Panc1 (cell line): Measurements from ENCODE around the gene TRIM5. TPM values are rescaled to one million over a fixed set of nuclear protein-coding genes. Genes with fewer than 3 reads are reported as not detected.
A peak's percentile ranks its signal among the peaks of the same experiment; 100 is the strongest.

Experiments used
- ATAC-seq: fragments of 200-7000 bp; cut with Tn5 transposase; 2 replicates; pipeline ENCODE4 v1.9.1; 2020; ENCODE audit warnings: mild to moderate bottlenecking, moderate library complexity
- BruUV-seq: library from RNA; stranded (reverse); fragments of 400-500 nt; replicated peaks from 2 replicates; lab custom pipeline; 2021; lab: Mats Ljungman, UMichigan
- CTCF ChIA-PET: fragments of 300-600 bp; sonication (Branson Sonifier 250); formaldehyde crosslinking; loops from one replicate; lab custom pipeline; 2022; ENCODE audit warnings: antibody characterized with exemption; lab: Charles Lee
- POLR2A ChIA-PET: fragments of 300-600 bp; sonication (Branson Sonifier 250); formaldehyde crosslinking; loops from one replicate; lab custom pipeline; 2022; ENCODE audit warnings: antibody characterized with exemption; lab: Charles Lee
- DNase-seq: peaks from one replicate; pipeline ENCODE4 v3.0.0-alpha.2; 2010; ENCODE audit warnings: low read depth, low spot score
- H3K27ac ChIP-seq: 2 replicates; pipeline ENCODE4 v1.5.1; 2011; ENCODE audit warnings: mild to moderate bottlenecking, low read length, inconsistent platforms
- H3K27me3 ChIP-seq: fragments of 200-500 bp; sonication (Bioruptor generic); 2 replicates; pipeline ENCODE4 v1.6.0; 2014; ENCODE audit warnings: low read length, inconsistent platforms; ENCODE audit not compliant: control insufficient read depth, insufficient read depth
- H3K36me3 ChIP-seq: fragments of 200-500 bp; sonication (Bioruptor generic); 2 replicates; pipeline ENCODE4 v1.5.1; 2014; ENCODE audit warnings: inconsistent platforms, mild to moderate bottlenecking, low read length, moderate library complexity; ENCODE audit not compliant: control insufficient read depth, insufficient read depth
- H3K4me1 ChIP-seq: 2 replicates; pipeline ENCODE4 v1.5.1; 2011; ENCODE audit warnings: inconsistent platforms, mild to moderate bottlenecking, low read length, moderate library complexity; ENCODE audit not compliant: control insufficient read depth, insufficient read depth
- H3K4me3 ChIP-seq, 2 experiments: 2 replicates each; pipeline ENCODE4 v1.5.1; 2011 to 2012; ENCODE audit warnings: low read depth in 2 of 2, low read length in 2 of 2, mild to moderate bottlenecking in 2 of 2, inconsistent platforms in 1 of 2, moderate library complexity in 1 of 2
- H3K9me3 ChIP-seq: fragments of 200-500 bp; sonication (Bioruptor generic); 2 replicates; pipeline ENCODE4 v1.5.1; 2014; ENCODE audit warnings: low read depth, mild to moderate bottlenecking, inconsistent platforms, low read length, moderate library complexity; ENCODE audit not compliant: control insufficient read depth, insufficient read depth
- POLR2AphosphoS5 ChIP-seq: IDR thresholded peaks from 2 replicates; pipeline ENCODE4 v1.6.1; 2012; ENCODE audit warnings: mild to moderate bottlenecking, low read depth, low read length, moderate library complexity
- SIN3A ChIP-seq: IDR thresholded peaks from 2 replicates; pipeline ENCODE4 v1.6.1; 2012; ENCODE audit warnings: low read depth, mild to moderate bottlenecking, low read length, moderate library complexity, borderline replicate concordance; ENCODE audit not compliant: insufficient read depth
- TCF7L2 ChIP-seq: IDR thresholded peaks from 2 replicates; pipeline ENCODE4 v1.6.1; 2011; ENCODE audit warnings: mild to moderate bottlenecking, low read depth, low read length, inconsistent platforms
- in situ Hi-C: cut with HindIII; loops from 2 replicates; pipeline ENCODE4 v1.10.0; 2016; ENCODE audit warnings: low sequenced_read_pairs, low pct_unique_long_range_greater_than_20kb
- intact Hi-C: fragments of 100-400 bp; cut with micrococcal nuclease; formaldehyde crosslinking; loops from one replicate; pipeline ENCODE4 v1.10.0; 2022; ENCODE audit not compliant: unreplicated experiment
- total RNA-seq: library from RNA; stranded (reverse); gene quantifications from one replicate; pipeline ENCODE4 v1.2.1, GENCODE V29; 2021; ENCODE audit not compliant: unreplicated experiment
- TF ChIP-seq, protein P1 (sequence below), 2 experiments: IDR thresholded peaks; 2 replicates each; pipeline ENCODE4 v1.6.1; 2011 to 2012; ENCODE audit warnings: low read depth in 2 of 2, control low read depth in 1 of 2, low read length in 1 of 2, mild to moderate bottlenecking in 1 of 2, moderate library complexity in 1 of 2; ENCODE audit not compliant: insufficient read depth in 1 of 2
- TF ChIP-seq, protein P2 (sequence below): fragments of 450-650 bp; IDR thresholded peaks from 2 replicates; pipeline ENCODE4 v1.5.1; 2017; ENCODE audit warnings: mild to moderate bottlenecking

TRIM5 gene
- total RNA-seq, 1 experiment from 2014 or later = 56.1 TPM

DNA sequence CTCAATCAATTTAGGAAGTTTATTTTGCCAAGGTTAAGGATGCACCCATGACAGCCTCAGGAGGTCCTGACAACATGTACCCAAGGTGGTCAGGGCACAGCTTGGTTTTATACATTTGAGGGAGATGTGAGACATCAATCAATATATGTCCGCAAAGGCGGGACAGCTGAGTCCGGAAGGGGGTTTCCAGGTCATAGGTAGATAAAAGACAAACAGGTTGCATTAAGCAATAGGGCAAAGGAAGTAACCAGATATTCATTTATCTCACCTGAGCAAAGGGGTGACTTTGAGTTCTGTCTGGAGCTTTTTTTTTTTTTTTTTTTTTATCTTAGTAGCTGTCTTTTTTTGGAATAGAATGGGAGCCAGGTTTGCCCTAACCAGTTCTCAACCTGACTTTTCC is 62.1 kb downstream of the TRIM5 start:
- Histone ChIP-seq H3K9me3 (no peaks in the 10 kb centered on the region), H3K27ac (no peak overlapping the region), H3K27me3 (no peaks in the 10 kb centered on the region), H3K4me3 (no peak overlapping the region), H3K36me3 (no peaks in the 10 kb centered on the region), H3K4me1 (peaks cover 16% of the 10 kb centered on the region)
- ChIA-PET CTCF (no interaction called here), POLR2A (no interaction called here)
- intact Hi-C loops (no loop called here), in situ Hi-C loops (no loop called here)
- TF ChIP-seq, protein P1, sequence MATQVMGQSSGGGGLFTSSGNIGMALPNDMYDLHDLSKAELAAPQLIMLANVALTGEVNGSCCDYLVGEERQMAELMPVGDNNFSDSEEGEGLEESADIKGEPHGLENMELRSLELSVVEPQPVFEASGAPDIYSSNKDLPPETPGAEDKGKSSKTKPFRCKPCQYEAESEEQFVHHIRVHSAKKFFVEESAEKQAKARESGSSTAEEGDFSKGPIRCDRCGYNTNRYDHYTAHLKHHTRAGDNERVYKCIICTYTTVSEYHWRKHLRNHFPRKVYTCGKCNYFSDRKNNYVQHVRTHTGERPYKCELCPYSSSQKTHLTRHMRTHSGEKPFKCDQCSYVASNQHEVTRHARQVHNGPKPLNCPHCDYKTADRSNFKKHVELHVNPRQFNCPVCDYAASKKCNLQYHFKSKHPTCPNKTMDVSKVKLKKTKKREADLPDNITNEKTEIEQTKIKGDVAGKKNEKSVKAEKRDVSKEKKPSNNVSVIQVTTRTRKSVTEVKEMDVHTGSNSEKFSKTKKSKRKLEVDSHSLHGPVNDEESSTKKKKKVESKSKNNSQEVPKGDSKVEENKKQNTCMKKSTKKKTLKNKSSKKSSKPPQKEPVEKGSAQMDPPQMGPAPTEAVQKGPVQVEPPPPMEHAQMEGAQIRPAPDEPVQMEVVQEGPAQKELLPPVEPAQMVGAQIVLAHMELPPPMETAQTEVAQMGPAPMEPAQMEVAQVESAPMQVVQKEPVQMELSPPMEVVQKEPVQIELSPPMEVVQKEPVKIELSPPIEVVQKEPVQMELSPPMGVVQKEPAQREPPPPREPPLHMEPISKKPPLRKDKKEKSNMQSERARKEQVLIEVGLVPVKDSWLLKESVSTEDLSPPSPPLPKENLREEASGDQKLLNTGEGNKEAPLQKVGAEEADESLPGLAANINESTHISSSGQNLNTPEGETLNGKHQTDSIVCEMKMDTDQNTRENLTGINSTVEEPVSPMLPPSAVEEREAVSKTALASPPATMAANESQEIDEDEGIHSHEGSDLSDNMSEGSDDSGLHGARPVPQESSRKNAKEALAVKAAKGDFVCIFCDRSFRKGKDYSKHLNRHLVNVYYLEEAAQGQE (IDR thresholded peaks at IDR 0.05; ENCODE audit: insufficient read depth in 1 of 2, low read depth in 2 of 2, low read length in 1 of 2) = no peak
- DNase-seq (no peak), ATAC-seq (no peak)
- no TSS peak for BruUV-seq

DNA sequence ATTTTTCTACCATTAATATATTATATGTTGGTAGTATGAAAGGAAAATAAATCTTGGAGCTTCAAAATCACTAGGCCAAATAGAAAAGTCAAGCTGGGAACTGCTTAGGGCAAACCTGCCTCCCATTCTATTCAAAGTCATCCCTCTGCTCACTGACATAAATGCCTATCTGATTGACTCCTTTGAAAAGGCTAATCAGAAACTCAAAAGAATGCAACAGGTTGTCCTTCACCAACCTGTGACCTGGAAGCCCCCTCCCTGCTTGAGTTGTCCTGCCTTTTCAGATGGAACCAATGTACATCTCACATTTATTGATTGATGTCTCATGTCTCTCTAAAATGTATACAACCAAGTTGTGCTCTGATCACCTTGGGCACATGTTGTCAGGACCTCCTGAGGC is 63.3 kb downstream of the TRIM5 start:
- Histone ChIP-seq H3K27ac (peak overlapping the region; percentile 67), H3K4me1 (peaks cover 16% of the 10 kb centered on the region), H3K27me3 (no peaks in the 10 kb centered on the region), H3K36me3 (no peaks in the 10 kb centered on the region), H3K9me3 (no peaks in the 10 kb centered on the region), H3K4me3 (no peak overlapping the region)
- no peak for TF ChIP-seq SIN3A
- TF ChIP-seq, protein P1 (IDR thresholded peaks at IDR 0.05; ENCODE audit: insufficient read depth in 1 of 2, low read depth in 2 of 2, low read length in 1 of 2) = no peak
- ChIA-PET CTCF (no interaction called here), POLR2A (no interaction called here)
- in situ Hi-C loops = no loop called here
- DNase-seq = no peak
- BruUV-seq = no TSS peak
- no peak for ATAC-seq
- intact Hi-C loops = no loop called here

DNA sequence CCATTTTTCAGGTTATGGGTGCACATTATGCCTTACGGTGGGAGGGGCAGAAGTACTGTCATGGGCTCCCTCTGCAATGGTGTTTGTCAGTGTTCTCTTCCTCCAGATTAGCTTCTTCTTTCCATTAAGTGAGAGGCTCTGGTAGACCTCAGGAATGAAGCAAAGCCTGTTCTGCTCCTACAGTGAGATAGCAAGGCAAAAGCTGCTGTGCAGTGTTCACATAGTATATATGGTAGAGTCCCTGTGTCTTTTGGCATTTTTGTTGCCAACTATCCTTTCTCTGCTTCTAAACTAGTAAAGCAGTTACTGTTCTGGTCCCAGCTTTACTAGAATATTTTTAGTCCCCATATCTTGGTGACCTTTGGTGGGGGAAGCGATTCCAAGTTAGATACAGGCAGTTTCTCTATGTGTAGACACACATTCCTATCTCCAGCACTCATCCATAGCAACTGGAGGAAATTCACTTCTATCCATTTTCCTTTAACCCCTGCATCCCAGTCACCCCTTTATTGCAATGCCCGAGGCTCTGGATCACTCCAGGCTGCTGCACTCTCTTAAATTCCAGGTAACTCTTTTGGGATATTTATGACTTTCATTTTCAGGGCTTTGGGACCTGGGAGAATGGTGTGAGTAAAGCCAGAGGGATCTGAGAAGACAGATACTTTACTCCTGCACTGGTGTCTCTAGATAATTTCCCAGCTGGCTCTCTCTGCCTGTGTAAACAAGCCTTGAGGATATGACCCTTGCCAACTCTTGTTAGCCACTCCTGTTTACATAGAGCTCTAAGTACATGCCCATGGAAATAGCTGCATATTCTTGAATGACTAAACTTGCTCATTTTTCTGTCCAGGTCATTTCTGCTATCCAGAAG is 64.0 kb downstream of the TRIM5 start:
- H3K4me1 ChIP-seq = peaks cover 16% of the 10 kb centered on the region
- ChIA-PET POLR2A (no interaction called here), CTCF (no interaction called here)
- ATAC-seq = peak; percentile 78
- peak overlapping the region; percentile 67; the same call in 1 of the 2 replicates for H3K27ac ChIP-seq
- H3K4me3 ChIP-seq = peak overlapping the region in 1 of 2 experiments; percentile 34; a peak in 2 of 4 replicates
- in situ Hi-C loops (no loop called here), intact Hi-C loops (no loop called here)
- H3K36me3 ChIP-seq = no peaks in the 10 kb centered on the region
- H3K27me3 ChIP-seq = no peaks in the 10 kb centered on the region
- TF ChIP-seq SIN3A = no peak
- TF ChIP-seq, protein P2, sequence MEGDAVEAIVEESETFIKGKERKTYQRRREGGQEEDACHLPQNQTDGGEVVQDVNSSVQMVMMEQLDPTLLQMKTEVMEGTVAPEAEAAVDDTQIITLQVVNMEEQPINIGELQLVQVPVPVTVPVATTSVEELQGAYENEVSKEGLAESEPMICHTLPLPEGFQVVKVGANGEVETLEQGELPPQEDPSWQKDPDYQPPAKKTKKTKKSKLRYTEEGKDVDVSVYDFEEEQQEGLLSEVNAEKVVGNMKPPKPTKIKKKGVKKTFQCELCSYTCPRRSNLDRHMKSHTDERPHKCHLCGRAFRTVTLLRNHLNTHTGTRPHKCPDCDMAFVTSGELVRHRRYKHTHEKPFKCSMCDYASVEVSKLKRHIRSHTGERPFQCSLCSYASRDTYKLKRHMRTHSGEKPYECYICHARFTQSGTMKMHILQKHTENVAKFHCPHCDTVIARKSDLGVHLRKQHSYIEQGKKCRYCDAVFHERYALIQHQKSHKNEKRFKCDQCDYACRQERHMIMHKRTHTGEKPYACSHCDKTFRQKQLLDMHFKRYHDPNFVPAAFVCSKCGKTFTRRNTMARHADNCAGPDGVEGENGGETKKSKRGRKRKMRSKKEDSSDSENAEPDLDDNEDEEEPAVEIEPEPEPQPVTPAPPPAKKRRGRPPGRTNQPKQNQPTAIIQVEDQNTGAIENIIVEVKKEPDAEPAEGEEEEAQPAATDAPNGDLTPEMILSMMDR = no peak
- TF ChIP-seq, protein P1 (IDR thresholded peaks at IDR 0.05; ENCODE audit: insufficient read depth in 1 of 2, low read depth in 2 of 2, low read length in 1 of 2) = no peak
- 0 out of 2 replicates have a peak, but pooled peaks have one; percentile 35 for TF ChIP-seq TCF7L2
- no peak for TF ChIP-seq POLR2AphosphoS5
- DNase-seq = peak; percentile 76
- H3K9me3 ChIP-seq = no peaks in the 10 kb centered on the region
- BruUV-seq = no TSS peak
